ENCODE data around the gene UBR4. TPM values are rescaled to one million over a fixed set of nuclear protein-coding genes. Genes with fewer than 3 reads are reported as not detected.
A peak's percentile ranks its signal among the peaks of the same experiment; 100 is the strongest.

UBR4 gene
- total RNA-seq, 3 donors from 2014 or later: 114 to 145 (median 140) TPM

DNA sequence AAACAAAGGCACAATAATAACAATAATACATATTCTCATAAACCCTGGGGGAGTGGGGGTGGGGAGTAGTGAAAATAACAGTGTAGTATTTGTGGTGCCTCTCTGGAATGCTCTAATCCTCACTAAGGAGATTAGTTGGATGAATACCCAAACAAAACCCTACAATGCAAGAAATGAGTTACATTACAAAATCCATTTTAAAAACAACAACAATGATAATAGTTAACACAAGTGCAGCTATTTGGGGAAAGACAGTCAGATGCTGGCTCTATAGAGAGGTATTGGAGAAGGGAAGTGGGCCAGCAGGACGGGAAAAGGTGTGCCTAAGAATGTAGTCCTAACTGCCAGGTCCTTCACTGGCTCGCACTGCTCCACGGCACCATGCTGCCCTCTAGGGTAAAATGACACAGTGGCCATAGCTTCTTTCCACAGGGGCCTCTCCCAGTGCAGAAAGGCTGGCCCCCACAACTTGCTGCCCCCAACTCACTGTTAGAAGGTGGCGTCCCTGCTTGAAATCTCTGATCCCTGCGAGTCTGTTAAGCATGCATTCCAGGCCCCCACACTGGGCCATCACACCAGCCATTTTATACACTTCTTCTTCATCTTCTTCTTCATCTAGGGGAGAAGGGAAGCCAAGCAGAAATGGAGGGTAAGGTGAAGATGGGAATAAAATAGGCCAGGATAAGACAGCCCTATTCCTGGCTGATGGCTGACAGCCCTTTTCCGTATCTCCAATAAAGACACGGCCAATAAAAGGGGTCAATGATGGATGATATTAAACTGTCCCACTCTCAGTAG, 113.8 kb downstream of the UBR4 start:
- DNase-seq (ENCODE audit: low spot score in 2 of 2): peak in 1 of 2 donors; percentile 75
- intact Hi-C loops (cut with DNase I; ENCODE audit: low total_unique reads): loop anchor here (5.0 to 10.0 kb wide), 2 partner anchors 239 to 1264 kb away; no protein-coding TSS in a partner anchor
- H3K4me1 ChIP-seq: no peaks in the 10 kb centered on the region

DNA sequence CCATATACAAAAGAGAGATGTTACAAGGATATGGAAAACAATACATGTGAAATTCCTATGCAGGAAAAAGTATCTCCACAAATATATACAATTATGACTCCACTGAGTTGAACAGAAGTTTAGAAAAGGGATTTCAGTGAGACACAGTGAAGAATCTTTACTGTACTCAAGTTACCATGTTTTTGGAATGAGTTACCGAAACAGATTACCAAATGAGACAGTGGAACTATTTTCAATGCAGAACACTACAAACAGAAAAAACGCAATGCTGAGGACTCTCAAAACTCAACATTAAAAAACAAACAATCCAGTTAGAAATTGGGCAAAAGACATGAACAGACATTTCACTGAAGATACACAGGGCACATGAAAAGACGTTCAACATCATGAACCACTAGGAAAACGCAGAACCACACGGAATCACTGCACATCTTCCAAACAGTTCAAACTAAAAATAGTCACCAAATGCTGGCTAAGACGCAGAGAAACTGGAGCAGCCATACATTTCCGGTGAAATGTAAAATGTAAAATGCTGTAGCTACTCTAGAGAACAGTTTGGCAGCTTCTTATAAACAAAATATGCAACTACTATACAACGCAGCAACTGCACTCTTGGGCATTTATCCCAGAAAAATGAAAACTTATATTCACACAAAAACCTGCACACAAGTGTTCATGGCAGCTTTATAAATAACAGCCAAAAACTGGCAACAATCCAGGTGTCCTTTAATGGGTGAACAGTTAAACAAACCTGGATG, 118.7 kb downstream of the UBR4 start:
- Histone ChIP-seq H3K27ac (no peak overlapping the region), H3K4me1 (no peaks in the 10 kb centered on the region), H3K36me3 (peaks cover 22% of the 10 kb centered on the region), H3K4me3 (no peak overlapping the region), H3K9me3 (no peaks in the 10 kb centered on the region), H3K27me3 (no peaks in the 10 kb centered on the region)
- DNase-seq (ENCODE audit: low spot score in 2 of 2): no peak
- intact Hi-C loops (cut with DNase I; ENCODE audit: low total_unique reads): loop anchor here (5.0 to 10.0 kb wide), 2 partner anchors 194 to 243 kb away; no protein-coding TSS in a partner anchor
- TF ChIP-seq POLR2AphosphoS5 (IDR thresholded peaks at IDR 0.05): no peak
- TF ChIP-seq POLR2A (IDR thresholded peaks at IDR 0.05): no peak
- TF ChIP-seq, protein P1, sequence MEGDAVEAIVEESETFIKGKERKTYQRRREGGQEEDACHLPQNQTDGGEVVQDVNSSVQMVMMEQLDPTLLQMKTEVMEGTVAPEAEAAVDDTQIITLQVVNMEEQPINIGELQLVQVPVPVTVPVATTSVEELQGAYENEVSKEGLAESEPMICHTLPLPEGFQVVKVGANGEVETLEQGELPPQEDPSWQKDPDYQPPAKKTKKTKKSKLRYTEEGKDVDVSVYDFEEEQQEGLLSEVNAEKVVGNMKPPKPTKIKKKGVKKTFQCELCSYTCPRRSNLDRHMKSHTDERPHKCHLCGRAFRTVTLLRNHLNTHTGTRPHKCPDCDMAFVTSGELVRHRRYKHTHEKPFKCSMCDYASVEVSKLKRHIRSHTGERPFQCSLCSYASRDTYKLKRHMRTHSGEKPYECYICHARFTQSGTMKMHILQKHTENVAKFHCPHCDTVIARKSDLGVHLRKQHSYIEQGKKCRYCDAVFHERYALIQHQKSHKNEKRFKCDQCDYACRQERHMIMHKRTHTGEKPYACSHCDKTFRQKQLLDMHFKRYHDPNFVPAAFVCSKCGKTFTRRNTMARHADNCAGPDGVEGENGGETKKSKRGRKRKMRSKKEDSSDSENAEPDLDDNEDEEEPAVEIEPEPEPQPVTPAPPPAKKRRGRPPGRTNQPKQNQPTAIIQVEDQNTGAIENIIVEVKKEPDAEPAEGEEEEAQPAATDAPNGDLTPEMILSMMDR (IDR thresholded peaks at IDR 0.05): no peak

More for the DNA sequence above, 113.8 kb downstream of the UBR4 start:
- no peaks in the 10 kb centered on the region for H3K27me3 ChIP-seq
- no peak for TF ChIP-seq POLR2A (IDR thresholded peaks at IDR 0.05)
- TF ChIP-seq, protein P1 (IDR thresholded peaks at IDR 0.05): peak; percentile 23 to 70 (median 54)
- peak in 1 of 3 donors; percentile 49 for TF ChIP-seq POLR2AphosphoS5 (IDR thresholded peaks at IDR 0.05)
- peaks cover 35% of the 10 kb centered on the region for H3K36me3 ChIP-seq
- H3K27ac ChIP-seq: no peak overlapping the region
- no peaks in the 10 kb centered on the region for H3K9me3 ChIP-seq
- H3K4me3 ChIP-seq: no peak overlapping the region

DNA sequence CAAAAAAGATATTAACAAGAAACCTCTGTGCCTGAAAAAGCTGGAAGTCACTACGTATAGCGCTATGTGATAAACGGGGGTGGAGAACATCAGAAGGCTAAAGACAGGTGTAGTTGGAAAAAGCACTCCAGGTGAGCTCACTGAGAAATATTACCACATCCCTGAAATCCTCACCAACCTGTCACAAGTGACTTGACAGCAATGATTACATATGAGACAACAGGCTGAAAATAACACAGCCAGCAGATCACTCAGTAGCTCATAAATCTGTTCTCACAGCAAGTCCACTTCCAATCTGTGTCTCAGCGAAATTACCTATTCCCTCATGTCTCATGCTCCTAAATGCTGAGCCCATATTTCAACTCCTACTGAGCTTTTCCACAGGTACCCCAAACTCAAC, 120.5 kb downstream of the UBR4 start:
- TF ChIP-seq POLR2A (IDR thresholded peaks at IDR 0.05): no peak
- TF ChIP-seq, protein P1 (IDR thresholded peaks at IDR 0.05): no peak
- no peak for TF ChIP-seq POLR2AphosphoS5 (IDR thresholded peaks at IDR 0.05)
- Histone ChIP-seq H3K27me3 (no peaks in the 10 kb centered on the region), H3K9me3 (no peaks in the 10 kb centered on the region), H3K4me3 (no peak overlapping the region), H3K36me3 (peaks cover 14% of the 10 kb centered on the region), H3K27ac (no peak overlapping the region), H3K4me1 (no peaks in the 10 kb centered on the region)
- no peak for DNase-seq (ENCODE audit: low spot score in 2 of 2)
- intact Hi-C loops (cut with DNase I; ENCODE audit: low total_unique reads): loop anchor here (1.0 kb wide), 1 partner anchor 27 kb away; no protein-coding TSS in a partner anchor

DNA sequence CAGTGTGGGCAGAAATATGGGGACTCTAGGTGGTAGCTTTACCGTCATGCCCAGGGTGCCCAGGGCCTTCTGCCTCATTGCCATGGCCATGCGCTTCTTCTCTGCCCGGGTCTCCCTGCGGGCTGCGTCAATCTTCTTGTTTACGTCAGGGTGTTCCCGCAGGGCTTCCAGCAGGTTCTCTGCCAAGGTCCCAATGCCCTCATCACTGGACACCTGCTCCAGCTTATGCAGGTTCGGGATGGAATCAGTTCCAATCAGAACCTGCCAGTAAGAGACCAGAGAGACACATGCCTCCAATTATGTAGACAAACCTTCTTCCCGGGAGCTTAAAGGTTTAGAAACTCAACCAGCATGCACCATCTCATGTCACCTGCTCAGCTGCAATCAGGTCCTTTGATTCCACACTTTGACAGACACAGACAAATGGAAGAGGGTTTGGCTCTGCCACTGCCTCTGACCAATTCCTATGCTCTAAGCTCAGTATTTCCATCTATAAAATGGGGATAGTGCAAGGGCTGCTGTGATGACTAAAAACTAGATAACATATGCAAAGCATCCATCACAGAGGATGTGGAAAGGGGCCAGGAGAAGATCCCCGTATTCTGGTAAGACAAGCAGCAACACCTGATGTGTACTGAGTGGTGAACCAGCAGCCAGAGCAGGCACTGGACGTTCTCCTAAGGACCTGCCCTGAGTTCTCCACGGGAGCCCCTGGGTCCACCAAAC, 121.2 kb downstream of the UBR4 start:
- H3K4me3 ChIP-seq: no peak overlapping the region
- no peak overlapping the region for H3K27ac ChIP-seq
- H3K27me3 ChIP-seq: no peaks in the 10 kb centered on the region
- no peaks in the 10 kb centered on the region for H3K4me1 ChIP-seq
- H3K9me3 ChIP-seq: no peaks in the 10 kb centered on the region
- no peak for TF ChIP-seq POLR2A (IDR thresholded peaks at IDR 0.05)
- no peak for TF ChIP-seq POLR2AphosphoS5 (IDR thresholded peaks at IDR 0.05)
- intact Hi-C loops (cut with DNase I; ENCODE audit: low total_unique reads): loop anchor here (1.0 kb wide), 1 partner anchor 27 kb away; no protein-coding TSS in a partner anchor
- peaks cover 14% of the 10 kb centered on the region for H3K36me3 ChIP-seq
- DNase-seq (ENCODE audit: low spot score in 2 of 2): no peak
